Measurements from ENCODE around the gene XPA.
"Not testable (repeated sequence)": the region's sequence is repeated elsewhere in the genome, so short reads cannot be mapped to it uniquely, and the experiment has no call there.

XPA gene

GRCh38 chr9:97696803-97697601 is at the start of gene XPA:
XPA (minus strand) TSS chr9:97697340; CDS start chr9:97697292, 48 bp downstream.
- peak; percentile 98 for DNase-seq (ENCODE audit: low spot score)

- DNase-seq (ENCODE audit: low spot score) = no peak
These were observed 47.9 kb upstream of the XPA start for GRCh38 chr9:97744710-97745708.

GRCh38 chr9:97744025-97744424 is 46.9 kb upstream of the XPA start:
- DNase-seq (ENCODE audit: low spot score) = not testable (repeated sequence)

GRCh38 chr9:97742545-97742944 is 45.4 kb upstream of the XPA start:
- no peak for DNase-seq (ENCODE audit: low spot score)

GRCh38 chr9:97741947-97742346 is 44.8 kb upstream of the XPA start:
- no peak for DNase-seq (ENCODE audit: low spot score)

- no peak for DNase-seq (ENCODE audit: low spot score)
These were observed 44.0 kb upstream of the XPA start for GRCh38 chr9:97740848-97741821.

- DNase-seq (ENCODE audit: low spot score) = no peak
These were observed 40.3 kb upstream of the XPA start for GRCh38 chr9:97737429-97737828.

- no peak for DNase-seq (ENCODE audit: low spot score)
These were observed 38.0 kb upstream of the XPA start for GRCh38 chr9:97735070-97735600.

GRCh38 chr9:97726716-97727115 is 29.6 kb upstream of the XPA start:
- DNase-seq (ENCODE audit: low spot score) = no peak

- no peak for DNase-seq (ENCODE audit: low spot score)
These were observed 26.7 kb upstream of the XPA start for GRCh38 chr9:97723819-97724218.

GRCh38 chr9:97722331-97722730 is 25.2 kb upstream of the XPA start:
- DNase-seq (ENCODE audit: low spot score) = no peak

- DNase-seq (ENCODE audit: low spot score) = no peak
These were observed 24.3 kb upstream of the XPA start for GRCh38 chr9:97721396-97721795.

- no peak for DNase-seq (ENCODE audit: low spot score)
These were observed 20.7 kb upstream of the XPA start for GRCh38 chr9:97717866-97718265.

- no peak for DNase-seq (ENCODE audit: low spot score)
These were observed 17.3 kb upstream of the XPA start for GRCh38 chr9:97714435-97714834.

- no peak for DNase-seq (ENCODE audit: low spot score)
These were observed 14.1 kb upstream of the XPA start for GRCh38 chr9:97711223-97711626.

- DNase-seq (ENCODE audit: low spot score) = no peak
These were observed 13.4 kb upstream of the XPA start for GRCh38 chr9:97710356-97711222.

- no peak for DNase-seq (ENCODE audit: low spot score)
These were observed 9.1 kb upstream of the XPA start for GRCh38 chr9:97706246-97706645.

- DNase-seq (ENCODE audit: low spot score) = no peak
These were observed 8.3 kb upstream of the XPA start for GRCh38 chr9:97705354-97705950.

GRCh38 chr9:97704851-97705250 is 7.7 kb upstream of the XPA start:
- no peak for DNase-seq (ENCODE audit: low spot score)

- no peak for DNase-seq (ENCODE audit: low spot score)
These were observed 7.2 kb upstream of the XPA start for GRCh38 chr9:97704345-97704677.
